LHCN-M2 (cell line): Measurements from ENCODE around the gene A2M. TPM values are rescaled to one million over a fixed set of nuclear protein-coding genes. Genes with fewer than 3 reads are reported as not detected.

Experiments used
- DNase-seq: peaks from one replicate; pipeline ENCODE4 v3.0.0-alpha.2; 2012; ENCODE audit warnings: low read depth
- total RNA-seq: library from RNA; depleted of rRNA; stranded (reverse); fragments of >200 nt; gene quantifications from 2 replicates; pipeline ENCODE4 v1.2.3, GENCODE V29; 2014; rRNA removed

Gene A2M
- total RNA-seq, 1 experiment from 2014 or later, result 0.06 TPM

DNA sequence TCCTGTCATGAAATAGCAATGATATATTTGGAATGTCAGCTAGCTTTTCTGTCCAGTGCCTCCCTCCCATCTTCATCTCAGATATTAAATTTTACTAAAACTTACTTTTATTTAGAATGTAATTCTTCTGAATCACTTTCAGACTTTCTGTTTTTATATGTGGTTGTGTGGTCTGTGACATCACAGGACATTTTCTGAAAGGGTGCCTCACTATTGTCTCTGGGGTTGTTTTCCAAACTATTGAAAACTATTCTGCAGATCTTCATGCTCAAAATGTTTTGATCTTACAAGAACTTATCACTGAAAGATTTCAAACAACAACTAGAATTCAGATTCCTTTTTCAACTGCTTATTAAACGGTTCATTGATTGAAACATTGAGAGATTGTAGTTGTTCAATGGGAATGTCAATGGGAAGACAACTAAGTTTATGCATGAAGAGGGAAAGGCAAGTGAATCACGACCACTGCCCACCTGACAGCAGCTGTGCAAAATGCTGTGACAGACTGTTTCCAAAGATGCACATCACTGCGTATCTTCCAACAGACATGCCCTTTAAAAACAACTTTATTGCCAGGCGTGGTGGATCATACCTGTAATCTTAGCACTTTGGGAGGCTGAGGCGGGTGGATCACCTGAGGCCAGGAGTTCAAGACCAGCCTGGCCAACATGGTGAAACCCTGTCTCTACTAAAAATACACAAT is 75.1 kb downstream of the A2M start:
- no peak for DNase-seq

DNA sequence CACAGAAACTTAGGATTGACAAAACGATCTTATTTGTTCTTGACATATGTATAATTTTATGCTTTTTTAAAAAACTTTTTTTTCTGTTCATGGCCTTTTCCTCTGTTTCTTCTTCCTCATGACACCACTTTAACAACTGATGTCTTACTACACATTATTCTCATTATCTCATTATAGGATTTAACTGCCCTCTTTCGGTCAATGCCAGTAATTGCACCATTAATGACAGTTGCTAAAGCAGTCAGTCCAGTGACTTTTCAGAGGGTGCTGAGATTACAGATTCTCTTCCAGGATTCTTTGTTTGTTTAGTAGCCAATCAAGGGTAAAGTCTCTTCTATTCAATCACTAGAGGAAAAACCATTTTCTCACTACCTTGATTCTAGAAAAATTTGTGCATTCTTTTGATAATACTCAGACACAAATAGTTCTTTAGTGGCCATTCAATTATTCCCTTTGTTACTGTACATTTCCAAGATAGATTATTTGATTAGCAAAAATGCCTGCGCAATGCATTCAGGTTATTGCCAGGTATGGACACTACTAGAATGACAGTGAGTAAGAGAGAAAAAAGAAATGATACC is 76.2 kb downstream of the A2M start:
- DNase-seq, result peak; percentile 52

DNA sequence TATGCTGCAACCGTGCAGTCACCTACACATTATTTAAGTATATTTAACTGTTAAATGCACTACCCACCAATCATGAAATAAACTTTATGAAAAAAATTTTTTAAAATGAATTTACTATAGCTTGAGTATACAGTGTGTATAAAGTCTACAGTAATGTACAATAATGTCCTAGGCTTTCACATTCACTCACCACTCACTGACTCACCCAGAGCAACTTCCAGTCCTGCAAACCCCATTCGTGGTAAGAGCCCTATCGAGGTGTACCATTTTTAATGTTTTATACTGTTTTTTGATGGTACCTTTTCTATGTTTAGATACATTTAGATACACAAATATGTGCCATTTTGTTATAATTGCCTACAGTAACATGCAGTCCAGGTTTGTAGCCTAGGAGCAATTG is 78.3 kb downstream of the A2M start:
- no peak for DNase-seq

DNA sequence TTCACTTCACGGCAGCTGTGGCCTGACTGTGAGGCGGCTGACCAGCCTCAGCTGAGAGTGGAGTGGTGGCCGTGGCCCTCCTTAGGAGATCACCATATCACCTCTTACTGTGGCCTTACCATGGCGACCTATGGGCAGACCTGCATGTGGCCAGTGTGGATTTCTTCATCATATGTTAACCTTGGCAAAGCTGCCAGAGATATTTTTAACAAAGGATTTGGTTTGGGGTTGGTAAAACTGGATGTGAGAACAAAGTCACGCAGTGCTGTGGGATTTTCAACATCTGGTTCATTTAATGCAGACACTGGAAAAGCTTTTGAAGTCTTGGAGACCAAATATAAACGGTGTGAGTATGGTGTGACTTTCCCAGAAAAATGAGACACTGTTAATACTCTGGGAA is 79.5 kb downstream of the A2M start:
- DNase-seq, result no peak

DNA sequence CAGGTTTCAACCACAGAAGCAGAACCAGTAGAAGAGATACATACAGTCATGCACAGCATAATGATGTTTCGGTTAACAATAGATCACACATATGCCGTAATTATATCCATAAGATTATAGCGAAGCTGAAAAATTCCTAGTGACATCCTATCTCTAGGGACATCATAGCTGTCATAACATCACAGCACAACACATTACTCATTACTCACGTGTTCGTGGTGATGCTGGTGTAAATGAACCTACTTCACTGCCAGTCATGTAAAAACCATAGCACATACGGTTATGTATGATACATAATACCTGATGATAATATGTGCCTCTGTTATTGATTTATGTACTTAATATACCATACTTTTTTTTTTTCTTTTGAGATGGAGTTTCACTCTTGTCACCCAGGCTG is 81.6 kb downstream of the A2M start:
- DNase-seq, result no peak

DNA sequence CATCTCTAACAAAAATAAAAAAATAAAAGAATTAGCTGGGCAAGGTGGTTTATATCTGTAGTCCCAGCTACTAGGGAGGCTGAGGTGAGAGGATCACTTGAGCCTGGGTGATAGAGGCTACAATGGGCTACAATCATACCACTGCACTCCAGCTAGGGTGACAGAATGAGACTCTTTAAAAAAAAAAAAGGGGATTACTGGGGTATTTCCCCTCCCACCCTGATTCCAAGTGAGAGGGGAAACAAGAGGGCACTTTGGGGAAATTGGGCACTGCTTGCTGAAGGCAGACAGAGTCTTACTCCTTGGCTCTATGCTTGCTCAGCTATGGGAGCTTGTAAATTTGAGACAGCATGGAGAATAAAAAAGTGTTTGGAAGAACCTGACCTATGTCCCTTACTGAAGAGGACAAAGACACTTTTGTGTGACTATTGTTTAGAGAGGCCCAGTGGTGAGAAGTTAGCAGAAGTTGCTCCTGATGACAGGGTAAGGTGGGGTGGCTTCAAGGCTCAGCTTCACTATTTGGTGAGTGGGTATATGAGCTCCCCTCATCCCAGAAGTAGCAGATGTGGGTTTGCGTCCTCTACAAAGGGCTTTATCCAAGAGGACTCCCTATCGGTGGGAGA is 82.3 kb downstream of the A2M start:
- no peak for DNase-seq

DNA sequence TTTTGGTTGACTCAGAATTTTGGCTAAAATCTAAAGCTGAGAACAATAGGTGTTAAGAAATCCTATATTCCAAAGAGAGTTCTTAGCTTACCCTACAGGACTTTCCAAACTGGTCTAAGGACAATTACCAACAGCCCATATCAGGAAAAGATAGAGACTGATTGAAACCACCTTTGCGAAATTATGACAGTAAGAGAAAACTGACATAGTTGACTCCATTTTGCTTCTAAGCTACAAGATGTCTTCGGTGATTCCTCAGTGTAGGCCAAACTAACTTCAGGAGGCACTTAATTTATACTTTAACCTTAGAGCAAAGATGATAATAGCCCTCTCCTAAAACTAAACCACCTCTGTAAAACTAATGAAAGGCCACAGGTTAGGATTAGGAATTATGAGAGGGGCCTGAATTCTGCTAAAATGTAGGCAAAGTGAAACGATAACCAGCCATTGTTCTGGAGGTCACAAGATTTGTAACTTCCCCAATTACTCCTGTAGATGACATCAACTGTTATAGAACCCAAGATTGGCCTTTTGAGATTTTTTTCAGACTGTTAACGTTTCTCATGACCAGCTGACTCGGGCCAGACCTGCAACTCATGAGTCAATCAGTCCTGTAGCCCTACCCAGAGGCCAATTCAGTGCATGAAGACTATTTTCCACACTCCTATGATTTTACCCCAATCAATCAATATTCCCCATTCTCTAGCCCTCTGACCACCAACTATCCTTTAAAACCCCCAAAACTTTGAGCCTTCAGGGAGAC is 83.3 kb downstream of the A2M start:
- DNase-seq, result no peak

DNA sequence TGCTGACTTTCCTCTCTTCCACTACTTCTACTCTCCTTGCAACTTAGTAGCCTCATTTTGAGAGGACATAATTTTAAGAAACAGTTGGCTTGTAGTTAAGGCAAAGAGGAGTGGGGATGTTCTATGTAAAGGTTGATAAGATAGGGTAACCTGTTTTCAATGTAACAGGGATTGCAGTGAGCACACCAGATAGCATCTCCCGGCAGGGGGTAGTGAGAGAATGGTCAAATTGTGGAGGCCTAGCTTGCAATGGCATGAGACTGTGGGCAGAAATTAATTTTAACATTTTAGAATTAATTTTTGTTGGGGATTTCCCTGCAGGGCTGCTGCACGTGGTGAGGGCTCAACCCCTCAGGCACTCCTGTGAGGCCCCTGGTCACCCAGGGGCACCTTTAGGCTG is 84.9 kb downstream of the A2M start:
- DNase-seq, result no peak

DNA sequence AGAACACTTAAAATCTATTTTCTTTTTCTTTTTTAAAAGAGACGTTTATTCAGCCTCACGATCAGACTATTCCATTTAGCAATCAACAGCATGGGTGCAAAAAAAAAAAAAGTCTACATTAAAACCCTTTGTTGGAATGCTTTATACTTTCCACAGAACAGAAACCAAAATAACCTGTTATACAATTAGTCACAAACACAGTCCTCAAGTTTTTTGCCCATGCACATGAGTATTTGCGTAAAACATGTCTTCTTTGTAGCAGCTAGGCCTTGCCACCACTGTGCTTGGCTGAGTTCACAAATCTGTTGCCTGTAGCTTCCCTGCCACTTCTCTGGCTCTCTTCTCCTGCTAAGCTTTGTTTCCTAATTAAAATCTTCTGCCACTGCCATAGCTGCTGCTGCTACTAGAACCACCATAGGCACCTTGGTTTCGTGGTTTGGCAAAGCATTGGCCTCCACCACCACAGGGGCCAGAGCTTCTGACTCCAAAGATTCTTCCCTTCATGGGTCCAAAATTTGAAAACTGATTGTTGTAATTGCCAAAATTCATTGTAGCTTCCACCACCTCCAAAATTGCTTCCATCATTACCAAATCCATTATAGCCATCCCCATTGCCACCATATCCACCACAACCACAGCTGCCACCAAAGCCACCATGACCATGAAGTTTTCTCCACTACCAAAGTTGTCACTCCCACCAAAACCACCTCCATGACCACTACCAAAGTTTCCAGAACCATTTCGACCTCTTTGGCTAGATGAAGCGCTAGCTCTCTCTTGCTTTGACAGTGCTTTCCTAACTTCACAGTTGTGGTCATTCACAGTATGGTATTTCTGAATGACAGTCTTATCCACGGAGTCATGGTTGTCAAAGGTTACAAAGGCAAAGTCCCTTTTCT is 88.3 kb downstream of the A2M start:
- no peak for DNase-seq

DNA sequence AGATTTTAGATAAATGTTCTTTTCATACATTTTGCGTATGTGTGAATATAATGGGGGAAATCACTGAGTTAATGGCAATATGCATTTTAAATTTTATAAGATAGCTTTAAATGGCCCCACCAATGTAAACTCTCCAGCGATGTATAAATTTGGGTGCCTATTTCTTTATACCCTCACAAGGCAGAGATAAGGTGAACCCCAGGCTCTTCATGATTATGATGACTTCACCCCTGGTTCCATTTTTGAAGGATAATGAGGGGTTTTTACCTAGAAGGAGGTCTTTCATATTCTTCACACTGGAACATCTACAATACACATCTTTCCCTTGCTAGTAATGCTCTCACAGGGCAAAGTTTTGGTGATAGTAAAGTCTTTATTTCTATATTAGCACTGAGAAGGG is 91.2 kb downstream of the A2M start:
- no peak for DNase-seq

DNA sequence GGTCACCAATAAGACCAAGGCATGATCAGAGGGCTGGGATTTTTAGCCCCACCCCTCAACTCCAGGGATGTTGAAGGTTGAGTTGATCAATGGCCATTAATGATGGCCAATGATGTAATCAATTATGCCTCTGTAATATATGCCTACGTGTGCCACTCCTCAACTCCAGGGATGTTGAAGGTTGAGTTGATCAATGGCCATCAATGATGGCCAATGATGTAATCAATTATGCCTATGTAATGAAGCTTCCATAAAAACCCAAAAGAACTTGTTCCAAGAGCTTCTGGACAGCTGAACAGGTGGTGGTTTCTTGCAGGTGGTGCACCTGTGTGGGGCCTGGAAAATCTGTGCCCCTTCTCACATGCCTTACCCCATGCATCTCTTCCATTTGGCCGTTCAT is 93.1 kb downstream of the A2M start:
- no peak for DNase-seq

Other genes with a start within 250 kb of the A2M start
- gene PHC1, start 201.4 kb downstream of the A2M start, total RNA-seq, result 11.6 and 18.7 TPM in 2 replicates
- 149 and 156 TPM in 2 replicates for gene M6PR, start 166.3 kb downstream of the A2M start, total RNA-seq
- 0.19 and 0.52 TPM in 2 replicates for gene KLRG1, start 126.4 kb downstream of the A2M start, total RNA-seq
- gene PZP, start 92.5 kb upstream of the A2M start, total RNA-seq, result not detected in 2 replicates